Raji (cell line): ENCODE measurements around the gene THRA.

Source experiments
- POLR2A ChIP-seq: IDR thresholded peaks from 2 replicates; pipeline ENCODE4 v1.6.1; 2011; ENCODE audit warnings: low read depth, low read length, control low read depth; ENCODE audit not compliant: insufficient read depth

Gene THRA

DNA sequence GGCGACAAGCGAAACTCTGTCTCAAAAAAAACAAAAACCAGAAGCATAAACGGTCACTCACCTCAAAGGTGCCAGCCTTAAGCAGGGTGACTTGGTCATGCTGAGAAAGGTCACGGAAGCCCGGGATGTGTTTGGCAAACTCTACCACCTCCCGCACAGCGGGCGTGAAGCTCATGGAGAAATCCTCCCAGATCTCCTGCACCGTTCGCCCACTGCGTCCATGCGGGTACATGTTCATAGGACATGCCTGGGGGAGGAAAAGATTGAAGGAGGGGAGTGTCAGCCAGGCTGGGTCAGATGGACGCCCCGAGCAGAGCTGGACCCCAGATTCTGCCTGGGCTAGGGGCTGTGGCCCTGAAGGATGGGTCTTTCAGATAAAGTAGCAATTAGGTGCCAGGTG is 32.1 kb downstream of the THRA start:
- TF ChIP-seq POLR2A, result no peak

DNA sequence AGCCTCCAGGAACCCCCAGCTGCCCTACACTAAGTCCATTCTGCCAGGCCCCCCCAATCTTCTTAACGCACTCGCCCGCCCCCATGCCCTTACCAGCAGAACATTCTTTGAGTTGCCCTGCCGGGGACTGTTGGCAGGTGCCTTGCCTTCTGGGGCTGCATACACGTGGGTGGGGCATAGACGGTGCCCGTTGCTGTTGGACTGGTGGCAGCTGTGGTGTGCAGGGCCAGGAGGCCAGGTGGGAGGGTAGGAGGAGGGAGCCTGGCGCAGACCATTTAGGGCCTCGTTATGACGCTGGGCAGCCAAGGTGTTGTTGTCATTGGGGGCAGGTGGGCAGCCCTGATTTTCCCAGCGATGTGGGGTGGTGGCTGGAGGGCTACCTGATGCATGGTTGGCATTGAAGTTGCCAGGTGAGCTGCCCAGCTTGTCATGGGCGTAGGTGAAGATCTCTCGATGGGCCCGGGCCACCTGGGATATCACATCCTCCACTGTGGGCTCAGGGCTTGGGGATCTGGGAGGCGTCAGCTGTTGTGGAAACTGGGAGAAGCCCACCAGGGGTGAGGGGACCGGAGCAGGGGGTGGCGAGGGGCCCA is 32.7 kb downstream of the THRA start:
- TF ChIP-seq POLR2A, result no peak

DNA sequence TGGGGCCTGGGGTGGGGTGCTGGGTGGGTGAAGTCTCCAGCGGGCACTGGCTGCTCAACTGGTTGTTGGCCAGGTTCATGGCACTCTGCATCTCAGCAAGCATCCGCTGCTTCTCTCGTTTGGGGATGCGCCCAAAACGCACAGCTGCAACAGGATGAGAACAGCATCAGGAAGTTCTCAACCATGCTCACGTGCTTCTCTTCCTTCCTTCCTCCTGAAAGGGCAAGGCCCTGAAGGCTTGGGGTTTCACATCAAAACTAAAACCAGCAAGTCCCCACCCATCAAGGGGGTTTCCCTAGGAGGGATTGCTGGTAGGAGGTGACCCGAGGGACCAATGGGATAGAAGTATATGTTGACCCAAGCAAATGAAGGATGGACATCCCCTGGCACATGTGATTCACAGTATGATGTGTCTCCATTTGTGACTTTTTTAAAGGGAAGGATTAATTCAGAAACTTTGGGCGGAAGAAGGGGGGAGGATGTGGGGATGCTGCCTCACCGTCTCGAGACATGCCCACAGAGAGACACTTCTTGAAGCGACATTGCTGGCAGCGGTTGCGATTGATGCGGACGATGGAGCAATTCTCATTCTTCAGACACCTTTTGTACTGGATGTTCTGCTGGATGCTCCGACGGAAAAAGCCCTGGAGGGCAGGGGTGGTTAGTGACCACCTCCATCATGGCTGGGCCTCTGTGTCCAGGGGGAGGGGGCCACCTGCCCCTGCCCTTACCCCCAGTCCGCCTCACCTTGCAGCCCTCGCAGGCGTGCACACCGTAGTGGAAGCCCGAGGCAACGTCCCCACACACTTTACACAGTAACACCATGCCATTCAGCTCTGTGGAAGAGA is 33.4 kb downstream of the THRA start:
- TF ChIP-seq POLR2A, result 0 out of 2 replicates have a peak, but pooled peaks have one; percentile 19

DNA sequence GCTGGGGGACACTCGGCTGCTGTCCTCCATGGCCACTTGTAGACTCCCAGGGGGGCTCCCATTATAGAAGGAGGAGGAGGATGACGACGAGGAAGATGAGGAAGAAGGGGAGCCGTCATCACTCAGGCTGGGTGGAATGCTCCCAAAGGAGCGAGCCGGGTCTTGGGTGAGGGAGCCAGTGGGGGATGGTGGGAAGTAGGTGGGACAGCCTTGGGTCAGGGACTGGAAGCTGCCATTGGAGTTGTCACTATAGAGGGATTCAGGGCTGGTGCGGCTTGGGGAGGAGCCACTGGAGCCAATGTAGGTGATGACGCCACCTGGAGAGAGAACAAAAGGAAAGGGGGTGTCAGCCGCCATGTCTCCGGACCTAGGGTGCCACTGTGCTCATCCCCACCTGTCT is 34.3 kb downstream of the THRA start:
- no peak for TF ChIP-seq POLR2A

DNA sequence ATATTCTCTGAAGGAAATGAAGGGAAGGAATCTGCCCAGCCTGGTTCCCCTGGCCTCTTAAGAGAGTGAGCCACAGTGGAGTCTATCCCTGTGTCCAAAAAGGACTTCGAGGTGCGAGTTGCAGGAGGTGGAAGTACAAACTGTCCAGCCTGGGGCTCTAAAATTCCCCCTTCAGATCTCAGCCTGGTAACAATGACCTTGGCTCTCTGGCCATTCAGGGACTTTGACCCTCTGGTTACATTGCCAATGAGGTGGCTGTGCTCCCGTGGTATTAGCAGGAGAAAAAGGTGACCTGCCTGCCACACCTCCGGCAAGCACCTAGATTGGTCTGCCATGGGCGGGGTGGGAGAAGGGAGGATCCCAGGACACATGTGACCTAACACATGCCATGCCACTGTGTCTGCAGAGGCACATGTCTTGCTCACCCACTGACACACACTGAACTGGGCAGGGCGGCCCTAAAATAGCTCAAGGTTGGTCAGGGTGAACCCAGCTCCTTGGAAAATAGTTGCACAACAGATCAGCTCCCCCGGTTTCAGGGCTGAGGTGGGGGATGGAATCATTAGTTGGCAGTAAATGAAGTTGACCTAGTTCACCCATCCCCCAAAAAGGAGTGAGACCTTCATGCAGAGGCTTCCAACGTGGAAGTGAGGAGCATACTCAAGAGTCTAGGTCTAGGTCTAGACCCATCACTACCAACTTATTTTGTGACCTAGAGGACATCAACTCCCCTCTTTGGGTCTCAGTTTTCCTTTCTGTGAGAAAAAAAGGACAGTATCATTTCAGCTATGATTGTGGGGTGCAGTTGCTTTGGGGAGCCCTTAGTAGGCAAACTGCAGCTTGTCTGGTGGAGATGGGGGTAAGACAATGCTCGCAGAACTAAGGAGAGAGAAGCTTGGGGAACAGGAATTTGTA is 35.4 kb downstream of the THRA start:
- no peak for TF ChIP-seq POLR2A

DNA sequence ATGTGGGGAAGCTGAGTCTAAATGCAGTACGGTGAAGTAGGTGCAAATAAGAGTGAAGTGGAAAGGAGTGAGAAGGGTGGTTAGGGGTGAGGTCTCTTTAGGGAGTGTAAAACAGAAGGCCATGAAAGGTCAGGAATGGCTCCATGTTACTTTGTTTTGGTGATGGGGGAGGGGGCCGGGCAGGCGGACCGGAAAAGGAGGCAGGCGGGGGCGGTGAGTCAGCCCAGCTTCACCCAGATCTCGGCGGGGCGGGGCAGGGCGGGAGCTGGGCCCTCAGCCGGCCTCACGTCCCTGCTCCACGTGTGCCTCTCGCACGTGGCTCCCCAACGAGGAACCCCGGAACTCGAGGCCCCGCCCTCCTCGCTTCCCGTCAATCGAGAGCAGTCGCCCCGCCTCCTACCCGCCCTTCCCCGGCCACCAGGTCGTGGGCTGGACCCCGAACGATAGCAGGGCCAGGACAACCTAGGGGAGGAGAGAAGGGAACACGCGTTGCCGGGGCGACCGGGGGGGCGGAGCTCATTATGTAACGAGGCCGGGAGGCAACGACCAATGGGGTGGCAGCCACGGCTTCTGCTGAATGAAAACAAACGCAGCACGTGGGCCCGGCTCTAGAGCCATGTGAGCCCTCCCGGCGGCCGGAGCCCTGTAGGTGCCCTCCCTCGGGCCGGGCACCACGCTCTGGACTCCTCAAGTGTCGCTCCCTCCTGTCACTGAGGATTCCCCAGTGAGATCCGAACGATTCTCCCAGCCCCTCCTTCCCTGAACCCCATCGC is 36.3 kb downstream of the THRA start:
- TF ChIP-seq POLR2A, result peak; percentile 38; the same call in 1 of the 2 replicates

DNA sequence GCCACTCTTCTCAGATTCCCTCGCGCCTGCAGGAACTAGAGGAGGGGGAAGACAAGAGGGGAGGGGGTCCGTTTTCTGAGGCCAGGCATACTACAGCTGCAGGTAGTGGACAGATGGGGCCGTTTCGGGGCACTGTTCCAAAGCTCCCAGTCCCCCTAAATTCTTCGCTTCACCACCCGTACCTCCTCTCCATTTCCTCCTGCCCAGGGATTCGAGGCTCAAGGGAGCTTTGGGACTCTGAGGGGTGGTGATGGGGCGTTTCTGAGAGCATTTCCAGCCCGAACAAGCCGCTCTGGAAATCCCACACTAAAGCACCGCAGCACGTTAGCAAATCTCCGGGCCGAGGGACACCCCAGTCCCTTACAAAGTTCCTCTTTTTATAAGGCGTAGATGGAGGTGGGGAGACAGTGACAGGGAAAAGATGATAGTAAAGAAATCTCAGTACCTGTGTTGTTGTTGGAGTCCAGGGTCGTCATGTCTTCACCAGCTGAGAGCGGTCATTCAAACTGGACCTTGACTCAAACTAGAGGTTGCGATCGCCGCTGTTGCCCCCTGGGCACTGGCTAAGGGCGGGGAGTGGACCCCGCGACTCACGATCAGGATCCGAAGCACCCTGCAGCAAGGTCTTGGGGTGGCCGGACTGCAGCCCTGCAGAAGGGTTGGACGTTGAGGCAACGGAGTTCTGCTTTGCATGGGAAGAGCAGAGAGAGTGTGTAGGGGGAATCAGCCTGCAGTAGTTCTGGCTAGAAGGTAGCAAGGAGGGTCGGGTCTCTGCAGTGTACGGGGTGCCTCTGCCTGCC is 37.1 kb downstream of the THRA start:
- no peak for TF ChIP-seq POLR2A

DNA sequence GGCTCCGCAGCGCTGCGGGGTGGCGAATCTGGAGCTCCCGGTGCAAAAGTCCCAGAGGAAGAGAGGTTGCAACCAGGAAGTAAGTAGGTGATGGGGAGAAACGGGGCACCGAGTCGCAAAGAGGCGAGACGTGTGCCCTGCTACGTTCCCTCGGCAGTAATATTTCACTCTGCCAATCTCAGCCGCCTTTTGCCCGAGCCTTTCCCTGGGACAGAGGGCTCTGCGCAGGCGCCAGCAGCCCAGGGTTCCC is 37.6 kb downstream of the THRA start, which contains the start of gene NR1D1:
TSS of gene NR1D1 (minus strand) at position 171 of the 250 bp plus-strand sequence. CDS start 495 bp downstream, outside the sequence.
- no peak for TF ChIP-seq POLR2A

DNA sequence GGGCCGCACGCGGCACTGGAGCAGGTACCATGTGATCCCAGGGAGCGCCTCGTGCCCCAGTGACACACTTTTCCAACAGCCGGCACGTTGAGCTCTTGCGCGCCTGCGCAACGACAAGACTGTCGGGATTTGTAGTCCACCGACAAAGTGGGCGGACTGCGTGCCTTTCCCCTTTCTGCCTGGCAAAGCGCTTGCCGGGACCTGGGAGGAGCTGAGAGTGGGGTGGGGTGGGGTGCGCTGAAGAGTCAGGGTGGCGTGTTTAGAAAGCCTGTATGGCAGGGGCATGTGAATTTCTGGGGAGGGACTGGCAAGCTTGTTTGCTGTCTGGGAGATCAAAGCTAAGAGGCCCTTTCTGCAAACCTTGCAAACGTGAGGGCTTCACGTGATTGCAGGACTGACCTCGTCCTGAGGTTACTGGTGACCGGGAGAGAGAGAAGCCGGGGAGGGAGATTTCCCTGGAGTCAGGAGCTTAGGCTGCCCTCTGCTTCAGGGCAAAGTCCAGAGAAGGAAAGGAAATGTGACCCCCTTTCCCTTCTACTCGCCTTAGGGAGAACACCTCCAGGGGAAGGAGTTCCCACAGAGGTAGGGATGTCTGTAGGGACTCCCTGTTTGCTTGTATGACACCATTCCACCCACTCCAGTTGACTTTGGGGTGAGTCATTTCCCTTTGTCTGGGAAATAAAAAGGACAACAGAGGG is 38.1 kb downstream of the THRA start:
- peak; percentile 89 for TF ChIP-seq POLR2A

DNA sequence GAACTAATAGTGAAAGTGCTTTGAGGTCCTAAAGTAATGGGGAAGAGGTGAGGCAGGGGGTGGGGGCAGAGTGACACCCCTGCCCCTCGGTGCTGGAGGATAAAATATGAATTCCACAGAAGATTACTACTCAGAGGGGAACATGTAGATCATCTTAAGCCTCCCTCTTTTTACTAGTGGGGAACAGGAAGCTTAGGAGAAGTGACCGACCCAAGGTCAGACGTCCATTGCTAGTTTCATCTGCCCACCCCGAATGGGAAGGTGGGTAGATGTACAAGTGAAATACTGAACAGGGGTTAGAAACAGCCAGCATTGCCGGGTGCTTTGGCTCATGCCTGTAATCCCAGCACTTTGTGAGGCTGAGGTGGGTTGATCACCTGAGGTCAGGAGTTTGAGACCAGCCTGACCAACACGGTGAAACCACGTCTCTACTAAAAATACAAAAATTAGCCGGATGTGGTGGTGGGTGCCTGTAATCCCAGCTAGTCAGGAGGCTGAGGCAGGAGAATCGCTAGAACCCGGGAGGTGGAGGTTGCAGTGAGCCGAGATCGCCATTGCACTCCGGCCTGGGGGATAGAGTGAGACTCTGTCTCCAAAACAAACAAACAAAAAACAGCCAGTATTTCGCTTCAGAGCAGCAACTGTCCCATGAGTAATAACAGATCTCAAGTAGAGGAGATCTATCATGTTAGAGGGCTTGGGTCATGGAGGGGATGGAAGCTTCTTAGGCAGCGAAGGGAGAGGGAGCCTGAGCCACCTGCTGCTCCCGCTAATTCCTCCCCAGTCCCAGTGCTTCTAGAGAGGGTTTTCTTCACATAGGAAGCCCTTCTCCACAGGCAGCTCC is 38.8 kb downstream of the THRA start:
- TF ChIP-seq POLR2A, result no peak

DNA sequence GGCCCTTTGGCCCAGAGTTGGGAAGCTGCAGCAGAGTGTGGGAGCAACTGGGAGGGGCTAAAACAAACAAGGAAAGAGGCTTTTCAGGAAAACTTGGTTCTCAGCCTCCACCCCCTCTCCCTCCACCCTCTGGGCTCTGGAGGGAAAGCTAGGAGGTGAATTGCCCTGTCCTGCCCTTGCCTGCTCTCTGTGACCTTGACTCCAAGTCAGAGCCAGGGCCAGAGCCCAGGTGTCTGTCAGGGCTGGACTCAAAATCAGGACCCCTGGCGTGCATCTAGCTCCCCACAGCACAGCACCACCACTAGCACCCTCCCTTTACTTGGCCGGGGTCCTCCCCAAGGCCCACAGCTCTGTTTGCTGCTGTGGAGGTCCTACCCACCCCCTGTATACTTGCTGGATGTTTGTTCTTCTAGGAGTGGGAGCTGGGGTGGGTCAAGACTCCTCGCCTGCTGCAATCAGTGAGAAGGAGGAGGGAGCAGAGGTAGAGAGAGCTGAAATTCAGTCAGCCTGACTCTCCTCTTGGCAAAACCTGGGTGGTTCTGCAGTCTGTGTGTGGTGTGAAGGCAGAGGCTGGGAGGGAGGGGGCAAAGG is 40.4 kb downstream of the THRA start:
- TF ChIP-seq POLR2A, result no peak

DNA sequence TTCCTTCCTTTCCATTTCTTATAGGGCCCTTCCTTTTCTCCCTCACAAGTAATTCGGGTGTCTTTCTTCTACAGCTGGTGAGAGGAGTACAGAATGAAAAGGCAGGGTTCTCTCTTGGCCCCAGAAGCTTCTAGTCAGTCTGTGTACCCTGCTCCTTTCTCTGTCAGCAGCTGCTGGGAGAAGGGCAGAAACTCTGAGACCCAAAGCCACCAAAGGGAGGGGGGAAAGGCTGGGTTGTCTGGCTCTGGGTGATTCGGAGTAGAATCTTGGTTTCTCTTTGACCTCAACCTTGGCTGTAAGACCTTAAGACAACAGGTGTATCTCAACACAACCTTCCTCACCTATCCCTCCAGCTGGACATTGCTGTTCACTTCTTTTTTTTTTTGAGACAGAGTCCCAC is 40.9 kb downstream of the THRA start:
- no peak for TF ChIP-seq POLR2A
